HG03460 (cell line): ENCODE data around the gene BCS1L.
A peak's percentile ranks its signal among the peaks of the same experiment; 100 is the strongest.

ENCODE experiments used
- ATAC-seq: cut with Tn5 transposase; IDR thresholded peaks from one replicate; pipeline ENCODE4 v1.9.1; 2021; ENCODE audit not compliant: unreplicated experiment

Gene BCS1L

GRCh38 chr2:218659258-218659987, at the start of gene BCS1L, which contains the start of gene ZNF142:
TSS of gene BCS1L (plus strand) at chr2:218659683. CDS start at chr2:218660988, 1,305 bp downstream.
TSS of gene ZNF142 (minus strand) at chr2:218659623. CDS start at chr2:218656429, 3,194 bp downstream.
- peak; percentile 98 for ATAC-seq

DNA sequence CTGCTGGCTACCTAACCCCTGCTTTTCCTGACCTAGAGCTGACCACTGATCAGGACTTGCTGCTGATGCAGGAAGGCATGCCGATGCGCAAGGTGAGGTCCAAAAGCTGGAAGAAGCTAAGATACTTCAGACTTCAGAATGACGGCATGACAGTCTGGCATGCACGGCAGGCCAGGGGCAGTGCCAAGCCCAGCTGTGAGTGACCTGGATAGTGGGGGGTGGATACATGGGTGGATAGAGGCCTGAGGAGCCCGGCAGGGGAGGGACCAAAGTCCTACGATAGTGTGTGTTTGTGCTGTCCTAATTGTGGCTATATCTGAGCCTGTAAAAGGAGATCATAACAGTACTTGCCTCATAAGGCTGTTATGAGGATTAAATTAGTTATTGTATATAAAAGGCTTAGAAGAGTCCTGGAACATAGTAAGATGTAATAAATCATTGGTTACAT, 43.6 kb upstream of the BCS1L start:
- no peak for ATAC-seq

DNA sequence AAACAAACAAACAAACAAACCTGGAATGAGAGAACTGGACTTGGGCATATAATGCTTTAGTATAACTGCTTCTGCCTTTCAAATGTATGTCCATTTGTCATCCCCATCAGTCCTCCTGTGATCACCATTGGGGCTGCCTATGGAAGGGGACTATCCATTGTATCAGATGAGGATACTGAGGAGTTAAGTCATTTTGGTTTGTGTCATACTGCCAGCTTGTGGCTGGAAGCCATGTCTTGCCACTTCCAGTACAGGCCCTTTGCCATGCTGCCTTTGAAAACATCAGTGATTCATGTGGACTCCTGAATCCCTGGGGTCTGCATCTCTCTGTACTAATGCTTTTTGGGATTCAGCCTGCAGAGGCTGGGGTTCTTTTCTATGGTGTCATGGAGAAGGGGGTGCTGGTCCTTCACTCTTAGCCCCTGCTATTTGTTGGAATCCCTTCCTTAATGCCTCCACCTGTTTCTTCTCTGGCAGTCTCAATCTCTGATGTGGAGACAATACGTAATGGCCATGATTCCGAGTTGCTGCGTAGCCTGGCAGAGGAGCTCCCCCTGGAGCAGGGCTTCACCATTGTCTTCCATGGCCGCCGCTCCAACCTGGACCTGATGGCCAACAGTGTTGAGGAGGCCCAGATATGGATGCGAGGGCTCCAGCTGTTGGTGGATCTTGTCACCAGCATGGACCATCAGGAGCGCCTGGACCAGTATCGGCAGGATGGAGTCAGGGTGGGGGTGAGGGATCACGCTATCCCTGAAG, 41.2 kb upstream of the BCS1L start:
- ATAC-seq = no peak

- no peak for ATAC-seq
Observed at GRCh38 chr2:218621007-218621406, 38.5 kb upstream of the BCS1L start.

GRCh38 chr2:218622606-218623365, 36.7 kb upstream of the BCS1L start:
- ATAC-seq = no peak

GRCh38 chr2:218623366-218623705, 36.1 kb upstream of the BCS1L start:
- ATAC-seq = no peak

GRCh38 chr2:218626369-218626768, 33.1 kb upstream of the BCS1L start:
- no peak for ATAC-seq

- ATAC-seq = no peak
Observed at GRCh38 chr2:218627939-218628338, 31.5 kb upstream of the BCS1L start.

GRCh38 chr2:218631837-218632236, 27.6 kb upstream of the BCS1L start:
- no peak for ATAC-seq

GRCh38 chr2:218635719-218636118, 23.8 kb upstream of the BCS1L start:
- no peak for ATAC-seq

- ATAC-seq = no peak
Observed at GRCh38 chr2:218638372-218638771, 21.1 kb upstream of the BCS1L start.

- ATAC-seq = no peak
Observed at GRCh38 chr2:218642121-218642656, 17.3 kb upstream of the BCS1L start.

GRCh38 chr2:218642786-218643185, 16.7 kb upstream of the BCS1L start:
- ATAC-seq = no peak

DNA sequence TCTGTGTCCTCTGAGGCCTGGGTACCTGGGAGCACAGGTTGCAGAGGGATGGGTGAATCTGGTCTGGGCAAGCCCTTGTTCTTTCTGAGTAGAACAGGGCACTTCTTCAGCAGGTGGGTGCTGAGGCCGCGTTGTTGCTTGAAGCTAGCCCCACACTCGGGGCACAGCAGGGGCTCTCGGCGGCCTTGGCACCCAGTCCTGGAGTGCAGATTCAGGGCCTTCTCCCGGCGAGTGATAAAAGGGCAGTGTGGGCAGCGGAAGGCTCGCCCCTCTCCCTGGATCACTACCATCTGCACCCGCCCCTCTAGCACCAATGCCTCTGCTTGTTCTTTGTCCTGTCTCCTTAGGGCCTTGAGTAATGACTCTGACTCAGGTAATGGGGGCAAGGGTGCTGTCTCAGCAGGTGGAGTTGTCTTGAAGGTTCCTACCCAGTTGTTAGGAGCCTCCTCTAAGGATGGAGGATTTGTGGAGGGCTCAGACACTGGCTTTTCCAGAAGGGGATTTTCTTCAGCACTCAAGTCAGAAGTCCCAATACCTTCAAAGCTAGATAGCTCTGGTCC, 15.7 kb upstream of the BCS1L start:
- no peak for ATAC-seq

DNA sequence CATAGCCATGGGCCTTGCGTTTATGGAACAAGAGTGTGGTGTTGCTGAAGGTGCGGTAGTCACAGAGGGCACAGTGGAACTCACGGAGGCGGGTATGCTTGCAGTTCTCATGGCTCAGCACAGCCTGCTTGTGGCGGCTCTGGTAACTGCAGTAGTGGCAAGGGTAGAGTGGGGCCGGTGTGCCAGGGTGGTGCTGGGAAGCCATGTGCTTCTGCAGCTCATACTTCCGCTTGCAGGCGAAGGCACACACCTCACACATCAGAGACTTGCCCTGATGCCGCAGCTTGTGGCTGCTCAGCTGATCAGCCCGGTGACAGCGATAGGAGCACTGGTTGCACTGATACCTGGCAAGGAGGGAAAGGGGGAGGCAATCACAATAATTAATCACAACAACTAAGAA, 14.8 kb upstream of the BCS1L start:
- ATAC-seq = no peak

GRCh38 chr2:218645126-218645525, 14.4 kb upstream of the BCS1L start:
- ATAC-seq = peak; percentile 53

- no peak for ATAC-seq
Observed at GRCh38 chr2:218648088-218648786, 11.2 kb upstream of the BCS1L start.

DNA sequence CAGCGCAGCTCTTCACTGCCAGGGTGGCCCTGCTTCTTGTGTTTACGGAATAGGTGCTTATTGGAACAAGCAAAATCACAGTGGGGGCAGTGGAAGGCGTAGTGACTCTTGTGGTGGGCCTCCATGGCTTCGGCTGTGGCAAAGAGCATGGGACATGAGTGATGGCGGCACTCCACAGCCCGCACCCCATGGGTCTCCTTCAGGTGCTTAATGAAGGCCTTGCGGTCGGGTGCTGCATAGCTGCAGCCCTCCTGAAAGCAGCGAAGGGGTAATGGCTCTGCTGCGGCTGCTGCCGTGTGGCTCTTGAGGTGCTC, 10.7 kb upstream of the BCS1L start:
- ATAC-seq = no peak

DNA sequence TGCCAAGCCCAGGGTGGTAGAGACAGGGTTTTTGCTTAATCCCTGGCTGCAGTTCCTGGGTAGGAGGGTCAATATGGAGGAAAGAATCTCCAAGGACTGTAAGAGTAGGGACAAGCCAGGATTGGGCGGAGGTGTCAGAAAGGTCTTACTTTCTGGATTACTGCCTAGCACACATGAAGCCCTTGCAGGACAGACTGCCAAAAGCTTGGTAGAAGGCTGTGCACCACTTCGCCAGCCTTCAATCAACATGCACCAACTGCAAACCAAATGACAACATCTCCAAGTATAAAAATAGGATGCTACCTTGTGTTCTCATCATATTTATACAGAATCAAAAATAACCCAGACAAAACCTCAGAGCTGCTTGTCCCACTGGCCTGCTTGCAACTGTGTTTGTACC, 3.7 kb upstream of the BCS1L start:
- ATAC-seq = no peak

DNA sequence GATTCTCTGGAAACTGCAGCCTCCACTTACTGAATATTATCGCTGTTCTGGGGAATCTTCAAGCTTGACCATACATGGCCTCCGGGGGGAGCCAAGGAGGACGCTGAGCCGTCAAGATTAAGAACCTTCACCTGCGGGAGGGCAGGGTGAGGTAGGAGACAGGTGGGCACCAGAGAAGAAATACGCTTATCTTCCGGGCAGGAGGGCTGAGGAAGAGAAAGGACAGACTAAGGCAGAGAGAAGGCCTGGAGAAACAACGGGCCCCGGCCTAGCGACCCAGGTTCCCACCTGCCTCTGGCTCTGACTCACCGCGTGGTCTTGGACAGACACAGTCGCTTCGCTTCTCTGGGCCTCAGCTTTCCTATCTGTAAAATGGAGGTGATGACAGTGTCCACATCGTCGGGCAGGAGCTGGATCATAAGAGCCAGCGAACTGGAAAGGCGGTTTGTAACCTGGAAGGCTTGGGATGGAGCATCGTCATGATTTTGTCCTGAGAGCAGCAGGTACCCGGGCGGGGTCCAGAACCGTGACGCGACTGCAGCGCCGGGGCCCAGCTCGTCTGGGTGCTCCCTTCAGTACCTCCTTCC, 719 bp upstream of the BCS1L start:
- ATAC-seq = peak; percentile 36
